ENCODE results near the gene ELAVL2. TPM values are rescaled to one million over a fixed set of nuclear protein-coding genes. Genes with fewer than 3 reads are reported as not detected.

ELAVL2 gene
- total RNA-seq, 1 experiment from 2014 or later: 14.2 TPM

DNA sequence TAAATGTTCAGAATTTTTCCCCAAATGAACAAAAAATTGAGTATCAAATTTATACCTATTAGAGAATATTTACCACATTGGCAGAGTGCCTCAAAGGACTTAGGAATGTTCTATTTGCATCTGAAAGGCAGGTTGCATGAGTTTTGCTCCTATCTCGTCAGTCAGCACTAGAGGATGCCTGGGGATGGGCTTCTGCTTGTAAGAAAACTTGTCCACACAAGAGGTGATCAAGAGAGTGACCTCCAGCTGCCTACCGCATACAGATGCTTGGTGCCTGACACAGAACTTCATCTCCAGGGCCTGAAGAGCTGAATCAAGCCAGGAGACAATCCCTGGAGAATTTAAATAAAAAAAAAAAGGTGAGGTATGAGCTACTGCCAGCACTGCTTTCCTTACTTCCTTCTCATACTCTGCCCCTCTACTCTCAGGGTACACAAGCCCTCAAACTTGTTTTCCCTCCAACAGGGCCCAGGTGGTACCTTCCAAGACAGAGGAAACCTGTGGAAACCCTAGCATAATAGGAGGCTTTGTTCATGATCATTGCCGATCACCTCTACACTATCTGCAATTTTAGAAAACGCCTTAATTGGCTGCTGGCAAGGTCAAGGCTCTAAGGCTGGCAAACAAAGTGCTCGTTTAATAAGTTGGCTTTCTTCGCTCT is 166.6 kb downstream of the ELAVL2 start:
- DNase-seq: peak; percentile 11

DNA sequence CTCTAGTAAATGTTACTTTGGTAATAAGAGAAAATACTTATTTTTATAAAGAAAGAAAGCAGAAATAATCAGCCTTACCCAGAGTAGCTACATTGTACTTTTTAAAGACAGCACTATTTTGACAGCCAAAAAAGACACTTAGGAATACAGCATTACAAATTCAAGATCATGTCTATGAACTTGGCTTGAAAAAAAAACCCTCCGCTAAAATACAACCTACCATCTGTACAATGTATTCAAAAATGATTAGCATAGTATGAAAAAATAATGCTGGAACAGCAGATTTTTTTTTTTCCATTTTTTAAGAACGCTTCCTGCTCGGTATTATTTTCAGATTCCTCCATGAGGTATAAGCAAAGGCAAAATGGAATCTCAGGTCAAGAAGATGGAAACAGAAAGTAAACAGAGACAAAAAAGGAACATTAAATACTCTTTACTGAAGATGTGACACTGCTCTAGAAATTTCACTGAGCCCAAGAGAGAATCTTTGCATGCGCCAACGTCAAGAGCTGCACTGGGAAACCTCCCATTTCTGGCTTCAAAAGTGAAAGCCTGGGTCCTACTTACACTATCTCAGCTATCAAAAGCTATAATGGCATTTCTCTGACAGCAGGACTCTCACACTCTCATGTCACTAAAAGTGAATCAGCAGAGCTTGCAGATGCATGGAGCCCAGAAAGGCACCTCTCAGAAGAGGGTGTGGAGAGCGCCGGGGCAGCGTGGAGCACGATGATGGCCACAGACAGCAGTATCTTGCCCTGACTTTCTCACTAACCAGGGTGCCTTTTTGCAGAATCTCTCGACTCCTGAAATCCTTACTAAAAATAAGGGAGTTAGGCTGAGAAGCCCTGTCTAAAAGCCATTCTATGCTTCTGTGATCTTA is 167.4 kb downstream of the ELAVL2 start:
- DNase-seq: no peak
- Histone ChIP-seq H3K4me3 (ENCODE audit: insufficient read depth, low read depth, low read length) (no peak overlapping the region), H3K27me3 (ENCODE audit: control insufficient read depth, insufficient read depth, low read length) (no peaks in the 10 kb centered on the region), H3K36me3 (replicated peaks; ENCODE audit: control insufficient read depth, insufficient read depth, low read length) (peaks cover 9% of the 10 kb centered on the region)

More for the DNA sequence above, 166.6 kb downstream of the ELAVL2 start:
- no peaks in the 10 kb centered on the region for H3K27me3 ChIP-seq (ENCODE audit: control insufficient read depth, insufficient read depth, low read length)
- H3K36me3 ChIP-seq (replicated peaks; ENCODE audit: control insufficient read depth, insufficient read depth, low read length): peaks cover 9% of the 10 kb centered on the region
- no peak overlapping the region for H3K4me3 ChIP-seq (ENCODE audit: insufficient read depth, low read depth, low read length)

- peaks cover 13% of the 10 kb centered on the region for H3K36me3 ChIP-seq (replicated peaks; ENCODE audit: control insufficient read depth, insufficient read depth, low read length)
- no peak for DNase-seq
- no peak overlapping the region for H3K4me3 ChIP-seq (ENCODE audit: insufficient read depth, low read depth, low read length)
These were observed 175.0 kb downstream of the ELAVL2 start for GRCh38 chr9:23651051-23651450.

DNA sequence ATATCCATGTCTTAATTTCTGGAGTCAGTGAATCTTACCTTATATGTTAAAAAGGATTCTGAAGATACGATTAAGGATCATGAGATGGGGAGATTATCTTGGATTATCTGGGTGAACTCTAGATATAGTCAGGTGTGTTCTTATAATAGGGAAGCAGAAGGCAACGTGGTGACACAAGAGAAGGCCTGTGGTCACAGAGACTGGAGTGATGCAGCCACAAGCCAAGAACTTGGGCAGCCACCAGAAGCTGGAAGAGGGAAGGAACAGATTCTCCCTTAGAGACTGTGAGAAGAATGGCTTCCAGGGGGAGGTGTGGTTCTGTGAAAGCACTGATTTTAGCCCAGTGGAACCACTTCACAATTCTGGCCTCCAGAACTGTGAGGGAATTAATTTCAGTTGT is 177.4 kb downstream of the ELAVL2 start:
- H3K36me3 ChIP-seq (replicated peaks; ENCODE audit: control insufficient read depth, insufficient read depth, low read length): peaks cover 13% of the 10 kb centered on the region
- DNase-seq: no peak
- no peaks in the 10 kb centered on the region for H3K27me3 ChIP-seq (ENCODE audit: control insufficient read depth, insufficient read depth, low read length)
- H3K4me3 ChIP-seq (ENCODE audit: insufficient read depth, low read depth, low read length): no peak overlapping the region

More at GRCh38 chr9:23651051-23651450, 175.0 kb downstream of the ELAVL2 start:
- H3K27me3 ChIP-seq (ENCODE audit: control insufficient read depth, insufficient read depth, low read length): no peaks in the 10 kb centered on the region

GRCh38 chr9:23644896-23645295 is 181.1 kb downstream of the ELAVL2 start:
- Histone ChIP-seq H3K27me3 (ENCODE audit: control insufficient read depth, insufficient read depth, low read length) (no peaks in the 10 kb centered on the region), H3K4me3 (ENCODE audit: insufficient read depth, low read depth, low read length) (no peak overlapping the region), H3K36me3 (replicated peaks; ENCODE audit: control insufficient read depth, insufficient read depth, low read length) (peaks cover 9% of the 10 kb centered on the region)
- no peak for DNase-seq

DNA sequence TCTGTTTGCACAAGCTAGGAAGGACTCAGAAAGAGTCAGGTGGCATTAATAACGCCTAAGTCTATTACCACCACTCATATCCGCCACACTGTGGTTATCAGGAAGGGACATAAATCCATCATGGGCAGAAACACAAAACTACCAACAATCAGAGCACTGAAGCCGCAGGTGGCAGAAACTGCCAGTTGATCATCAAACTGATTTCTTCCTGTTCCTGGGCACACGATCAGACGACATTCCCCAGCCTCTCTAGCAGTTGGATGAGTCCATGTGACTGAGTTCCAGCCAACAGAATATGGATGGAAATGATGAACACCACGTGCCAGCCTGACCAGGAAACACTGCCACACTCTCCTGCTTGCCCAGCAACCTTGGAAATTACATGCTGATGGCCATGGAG is 181.7 kb downstream of the ELAVL2 start:
- DNase-seq: no peak
- H3K4me3 ChIP-seq (ENCODE audit: insufficient read depth, low read depth, low read length): no peak overlapping the region
- H3K27me3 ChIP-seq (ENCODE audit: control insufficient read depth, insufficient read depth, low read length): no peaks in the 10 kb centered on the region
- peaks cover 9% of the 10 kb centered on the region for H3K36me3 ChIP-seq (replicated peaks; ENCODE audit: control insufficient read depth, insufficient read depth, low read length)

DNA sequence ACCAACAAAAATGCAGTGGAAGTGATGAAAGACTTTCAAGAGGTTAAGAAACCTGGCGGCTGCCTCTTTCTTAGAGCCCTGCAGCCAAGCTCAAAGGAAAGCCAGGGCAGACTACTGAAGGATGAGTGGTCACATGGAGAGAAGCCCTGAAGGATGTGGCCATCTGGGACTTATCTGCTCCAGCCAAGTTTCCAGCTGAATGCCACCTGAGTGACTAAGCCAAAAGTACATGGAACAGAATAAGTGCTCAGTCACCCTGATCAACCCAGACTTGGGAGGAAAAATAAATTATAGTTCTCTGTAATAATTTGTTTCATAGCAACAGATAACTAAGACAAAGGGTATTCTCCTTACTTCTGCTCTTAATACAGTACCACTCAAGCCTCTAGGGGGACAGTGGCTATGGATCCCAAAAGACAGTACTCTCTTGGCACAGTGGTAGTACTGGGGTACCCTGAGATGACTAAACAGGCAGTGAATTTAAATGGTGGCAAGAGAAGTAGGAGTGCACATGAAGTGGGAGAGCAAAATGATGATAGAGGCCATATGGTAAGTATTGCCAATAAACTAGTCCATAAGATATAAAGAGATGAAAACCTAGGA is 182.3 kb downstream of the ELAVL2 start:
- peaks cover 6% of the 10 kb centered on the region for H3K36me3 ChIP-seq (replicated peaks; ENCODE audit: control insufficient read depth, insufficient read depth, low read length)
- H3K4me3 ChIP-seq (ENCODE audit: insufficient read depth, low read depth, low read length): no peak overlapping the region
- no peak for DNase-seq
- no peaks in the 10 kb centered on the region for H3K27me3 ChIP-seq (ENCODE audit: control insufficient read depth, insufficient read depth, low read length)
